Measurements from ENCODE around the gene SERTAD2. TPM values are rescaled to one million over a fixed set of nuclear protein-coding genes. Genes with fewer than 3 reads are reported as not detected.

Gene SERTAD2
- total RNA-seq, 1 experiment from 2014 or later: 19.8 TPM

- DNase-seq: no peak
- no peak overlapping the region for H3K9ac ChIP-seq (ENCODE audit: low read length)
- peaks cover 14% of the 10 kb centered on the region for H3K79me2 ChIP-seq (ENCODE audit: low read length)
- H3K9me3 ChIP-seq (ENCODE audit: low read length): no peaks in the 10 kb centered on the region
- intact Hi-C loops (cut with micrococcal nuclease): no loop called here
- no peak overlapping the region for H2AFZ ChIP-seq (ENCODE audit: low read length)
- no peak for ATAC-seq
- peaks cover 6% of the 10 kb centered on the region for H3F3A ChIP-seq (ENCODE audit: low read length, unreplicated experiment)
- no peaks in the 10 kb centered on the region for H4K20me1 ChIP-seq (ENCODE audit: low read length)
- H3K27me3 ChIP-seq (ENCODE audit: low read length): no peaks in the 10 kb centered on the region
- ChIA-PET CTCF (no interaction called here), POLR2A (ENCODE audit: unreplicated experiment) (no interaction called here)
- no peak overlapping the region for H3K4me2 ChIP-seq (ENCODE audit: low read length)
- no peak overlapping the region for H3K4me3 ChIP-seq (ENCODE audit: low read length)
- no TSS peak for BruUV-seq (replicated peaks)
- H3K27ac ChIP-seq (ENCODE audit: low read length): no peak overlapping the region
- H3K36me3 ChIP-seq (ENCODE audit: low read depth, low read length): no peaks in the 10 kb centered on the region
- TF ChIP-seq CTCF (conservative IDR thresholded peaks at IDR 0.05; ENCODE audit: low read depth, low read length) (no peak), EZH2phosphoT487 (IDR thresholded peaks at IDR 0.05; ENCODE audit: borderline replicate concordance, low read length) (no peak), EZH2 (IDR thresholded peaks at IDR 0.05; ENCODE audit: low read length, unreplicated experiment) (no peak)
- no peaks in the 10 kb centered on the region for H3K9me2 ChIP-seq (replicated peaks; ENCODE audit: low read length)
- H3K4me1 ChIP-seq (ENCODE audit: insufficient read depth, low read length): peaks cover 32% of the 10 kb centered on the region
Observed at GRCh38 chr2:64658269-64658668, 4.6 kb upstream of the SERTAD2 start.

- DNase-seq: no peak
- H3K27ac ChIP-seq (ENCODE audit: low read length): no peak overlapping the region
- peaks cover 6% of the 10 kb centered on the region for H3F3A ChIP-seq (ENCODE audit: low read length, unreplicated experiment)
- no peak overlapping the region for H3K4me3 ChIP-seq (ENCODE audit: low read length)
- no peaks in the 10 kb centered on the region for H3K27me3 ChIP-seq (ENCODE audit: low read length)
- peaks cover 30% of the 10 kb centered on the region for H3K4me1 ChIP-seq (ENCODE audit: insufficient read depth, low read length)
- BruUV-seq (replicated peaks): no TSS peak
- no peaks in the 10 kb centered on the region for H3K9me3 ChIP-seq (ENCODE audit: low read length)
- no peak overlapping the region for H3K9ac ChIP-seq (ENCODE audit: low read length)
- H3K36me3 ChIP-seq (ENCODE audit: low read depth, low read length): no peaks in the 10 kb centered on the region
- peaks cover 6% of the 10 kb centered on the region for H4K20me1 ChIP-seq (ENCODE audit: low read length)
- ChIA-PET CTCF (interaction anchor here (0.7 kb wide), 1 partner anchor 57 kb away, joined by 3 read pairs; no protein-coding TSS in a partner anchor), POLR2A (ENCODE audit: unreplicated experiment) (no interaction called here)
- no peak overlapping the region for H2AFZ ChIP-seq (ENCODE audit: low read length)
- no peak for ATAC-seq
- H3K9me2 ChIP-seq (replicated peaks; ENCODE audit: low read length): no peaks in the 10 kb centered on the region
- no peak for TF ChIP-seq CTCF (conservative IDR thresholded peaks at IDR 0.05; ENCODE audit: low read depth, low read length)
- TF ChIP-seq EZH2 (IDR thresholded peaks at IDR 0.05; ENCODE audit: low read length, unreplicated experiment): no peak
- no peak for TF ChIP-seq EZH2phosphoT487 (IDR thresholded peaks at IDR 0.05; ENCODE audit: borderline replicate concordance, low read length)
- intact Hi-C loops (cut with micrococcal nuclease): no loop called here
- peaks cover 23% of the 10 kb centered on the region for H3K79me2 ChIP-seq (ENCODE audit: low read length)
- no peak overlapping the region for H3K4me2 ChIP-seq (ENCODE audit: low read length)
Observed at GRCh38 chr2:64657411-64657810, 3.7 kb upstream of the SERTAD2 start.

- Histone ChIP-seq H3K27ac (ENCODE audit: low read length) (no peak overlapping the region), H3F3A (ENCODE audit: low read length, unreplicated experiment) (peaks cover 6% of the 10 kb centered on the region), H4K20me1 (ENCODE audit: low read length) (peaks cover 15% of the 10 kb centered on the region), H3K4me1 (ENCODE audit: insufficient read depth, low read length) (peaks cover 25% of the 10 kb centered on the region), H3K9me2 (replicated peaks; ENCODE audit: low read length) (no peaks in the 10 kb centered on the region), H3K36me3 (ENCODE audit: low read depth, low read length) (no peaks in the 10 kb centered on the region), H3K79me2 (ENCODE audit: low read length) (peaks cover 33% of the 10 kb centered on the region), H3K9ac (ENCODE audit: low read length) (no peak overlapping the region), H3K4me3 (ENCODE audit: low read length) (no peak overlapping the region), H3K9me3 (ENCODE audit: low read length) (no peaks in the 10 kb centered on the region), H2AFZ (ENCODE audit: low read length) (no peak overlapping the region), H3K27me3 (ENCODE audit: low read length) (no peaks in the 10 kb centered on the region), H3K4me2 (ENCODE audit: low read length) (no peak overlapping the region)
- no TSS peak for BruUV-seq (replicated peaks)
- DNase-seq (no peak), ATAC-seq (no peak)
- intact Hi-C loops (cut with micrococcal nuclease): no loop called here
- TF ChIP-seq CTCF (conservative IDR thresholded peaks at IDR 0.05; ENCODE audit: low read depth, low read length) (no peak), EZH2 (IDR thresholded peaks at IDR 0.05; ENCODE audit: low read length, unreplicated experiment) (no peak)
- ChIA-PET CTCF (no interaction called here), POLR2A (ENCODE audit: unreplicated experiment) (no interaction called here)
Observed at GRCh38 chr2:64656379-64656778, 2.7 kb upstream of the SERTAD2 start.

Measured in PC-3 (cell line).